ENCODE measurements around the gene HAP1. TPM values are rescaled to one million over a fixed set of nuclear protein-coding genes. Genes with fewer than 3 reads are reported as not detected.
A peak's percentile ranks its signal among the peaks of the same experiment; 100 is the strongest.
"Not testable (repeated sequence)": the region's sequence is repeated elsewhere in the genome, so short reads cannot be mapped to it uniquely, and the experiment has no call there.

The HAP1 gene
- total RNA-seq, 1 donor from 2014 or later = 0.76 TPM

- Mint-ChIP-seq H3K4me1 (ENCODE audit: low read depth, unreplicated experiment) (peaks cover 12% of the 10 kb centered on the region), H3K9me3 (ENCODE audit: unreplicated experiment) (peaks cover 23% of the 10 kb centered on the region), H3K27me3 (ENCODE audit: unreplicated experiment) (peaks cover 9% of the 10 kb centered on the region), H3K4me3 (ENCODE audit: unreplicated experiment) (peak within 1 kb of the TSS; percentile 98), H3K27ac (ENCODE audit: unreplicated experiment) (peak within 1 kb of the TSS; percentile 100), H3K36me3 (ENCODE audit: unreplicated experiment) (peaks cover 5% of the 10 kb centered on the region)
- DNase-seq = peak; percentile 100
- TF ChIP-seq CTCF (IDR thresholded peaks at IDR 0.05; ENCODE audit: partially characterized antibody, unreplicated experiment) = no peak
Observed at GRCh38 chr17:41688641-41689496, 45.6 kb downstream of the HAP1 start, which contains the start of gene EIF1. TSS of gene EIF1 (plus strand) at chr17:41688885. CDS start at chr17:41689039, 154 bp downstream.

GRCh38 chr17:41687828-41688640 lies 46.4 kb downstream of the HAP1 start:
- Mint-ChIP-seq H3K4me3 (ENCODE audit: unreplicated experiment) (peak overlapping the region; percentile 98), H3K27me3 (ENCODE audit: unreplicated experiment) (peaks cover 9% of the 10 kb centered on the region), H3K4me1 (ENCODE audit: low read depth, unreplicated experiment) (peaks cover 20% of the 10 kb centered on the region), H3K9me3 (ENCODE audit: unreplicated experiment) (peaks cover 23% of the 10 kb centered on the region), H3K27ac (ENCODE audit: unreplicated experiment) (peak overlapping the region; percentile 97), H3K36me3 (ENCODE audit: unreplicated experiment) (peaks cover 5% of the 10 kb centered on the region)
- no peak for TF ChIP-seq CTCF (IDR thresholded peaks at IDR 0.05; ENCODE audit: partially characterized antibody, unreplicated experiment)
- DNase-seq = no peak

- no peak for DNase-seq
- TF ChIP-seq CTCF (IDR thresholded peaks at IDR 0.05; ENCODE audit: partially characterized antibody, unreplicated experiment) = no peak
- peaks cover 18% of the 10 kb centered on the region for H3K4me1 Mint-ChIP-seq (ENCODE audit: low read depth, unreplicated experiment)
- H3K27ac Mint-ChIP-seq (ENCODE audit: unreplicated experiment) = no peak overlapping the region
- H3K4me3 Mint-ChIP-seq (ENCODE audit: unreplicated experiment) = no peak overlapping the region
- peaks cover 22% of the 10 kb centered on the region for H3K9me3 Mint-ChIP-seq (ENCODE audit: unreplicated experiment)
- H3K36me3 Mint-ChIP-seq (ENCODE audit: unreplicated experiment) = peaks cover 5% of the 10 kb centered on the region
- peaks cover 9% of the 10 kb centered on the region for H3K27me3 Mint-ChIP-seq (ENCODE audit: unreplicated experiment)
Observed at GRCh38 chr17:41686281-41686680, 48.2 kb downstream of the HAP1 start.

- H3K4me3 Mint-ChIP-seq (ENCODE audit: unreplicated experiment); H3K36me3 Mint-ChIP-seq (ENCODE audit: unreplicated experiment); H3K27ac Mint-ChIP-seq (ENCODE audit: unreplicated experiment); H3K27me3 Mint-ChIP-seq (ENCODE audit: unreplicated experiment); DNase-seq: not testable (repeated sequence)
- Mint-ChIP-seq H3K9me3 (ENCODE audit: unreplicated experiment) (peaks cover 22% of the 10 kb centered on the region), H3K4me1 (ENCODE audit: low read depth, unreplicated experiment) (peaks cover 18% of the 10 kb centered on the region)
Observed at GRCh38 chr17:41685753-41686152, 48.7 kb downstream of the HAP1 start.

GRCh38 chr17:41684035-41684434 lies 50.4 kb downstream of the HAP1 start:
- Mint-ChIP-seq H3K36me3 (ENCODE audit: unreplicated experiment) (no peaks in the 10 kb centered on the region), H3K4me1 (ENCODE audit: low read depth, unreplicated experiment) (peaks cover 23% of the 10 kb centered on the region), H3K9me3 (ENCODE audit: unreplicated experiment) (peaks cover 15% of the 10 kb centered on the region), H3K27me3 (ENCODE audit: unreplicated experiment) (peaks cover 15% of the 10 kb centered on the region), H3K27ac (ENCODE audit: unreplicated experiment) (peak overlapping the region; percentile 59), H3K4me3 (ENCODE audit: unreplicated experiment) (peak overlapping the region; percentile 69)
- DNase-seq = no peak
- TF ChIP-seq CTCF (IDR thresholded peaks at IDR 0.05; ENCODE audit: partially characterized antibody, unreplicated experiment) = no peak

Measured in glutamatergic neuron (in vitro differentiated cells).